Liver (tissue), 9 donors: ENCODE results near the gene ANOS1. TPM values are rescaled to one million over a fixed set of nuclear protein-coding genes. Genes with fewer than 3 reads are reported as not detected.

Source experiments
- DNase-seq: peaks from one replicate; pipeline ENCODE4 v3.0.0-alpha.2; 2017; ENCODE audit warnings: low spot score
- H3K27ac ChIP-seq, 2 donors: one replicate each; pipeline ENCODE4 v1.7.0; 2013; ENCODE audit warnings: inconsistent platforms in 2 of 2, low read length in 2 of 2, control low read depth in 1 of 2, low read depth in 1 of 2, mild to moderate bottlenecking in 1 of 2
- H3K27me3 ChIP-seq, 4 donors: one replicate each; pipeline versions ENCODE4 v1.6.1 to v1.7.0; 2013; ENCODE audit warnings: low read length in 3 of 4, inconsistent platforms in 1 of 4, mild to moderate bottlenecking in 1 of 4, moderate library complexity in 1 of 4; ENCODE audit not compliant: control insufficient read depth in 4 of 4, insufficient read depth in 4 of 4
- H3K36me3 ChIP-seq, 4 donors: one replicate each; pipeline versions ENCODE4 v1.6.1 to v1.7.0; 2013; ENCODE audit warnings: low read length in 3 of 4, mild to moderate bottlenecking in 3 of 4, low read depth in 1 of 4, moderate library complexity in 1 of 4; ENCODE audit not compliant: control insufficient read depth in 4 of 4, insufficient read depth in 3 of 4
- H3K4me1 ChIP-seq, 4 donors: one replicate each; pipeline versions ENCODE4 v1.6.1 to v1.7.0; 2013; ENCODE audit warnings: low read length in 3 of 4, mild to moderate bottlenecking in 3 of 4, moderate library complexity in 1 of 4; ENCODE audit not compliant: control insufficient read depth in 4 of 4, insufficient read depth in 4 of 4
- H3K4me3 ChIP-seq, 3 donors: one replicate each; pipeline versions ENCODE4 v1.6.1 to v1.7.0; 2013; ENCODE audit warnings: low read length in 3 of 3, control low read depth in 1 of 3, low read depth in 1 of 3, mild to moderate bottlenecking in 1 of 3
- H3K9ac ChIP-seq, 2 donors: one replicate each; pipeline ENCODE4 v1.7.0; 2013; ENCODE audit warnings: low read length in 2 of 2, mild to moderate bottlenecking in 2 of 2, moderate library complexity in 2 of 2, control low read depth in 1 of 2, low read depth in 1 of 2
- H3K9me3 ChIP-seq, 4 donors: one replicate each; pipeline versions ENCODE4 v1.6.1 to v1.7.0; 2013; ENCODE audit warnings: low read length in 3 of 4; ENCODE audit not compliant: control insufficient read depth in 4 of 4
- FOXA2 ChIP-seq: IDR thresholded peaks from 2 replicates; pipeline ENCODE4 v1.6.1; 2016; ENCODE audit warnings: antibody characterized with exemption
- GABPA ChIP-seq, 2 donors: IDR thresholded peaks in 1 of 2; conservative IDR thresholded peaks in 1 of 2; 2 replicates each; pipeline ENCODE4 v1.6.1; 2016; ENCODE audit warnings: antibody characterized with exemption in 2 of 2, mild to moderate bottlenecking in 1 of 2, moderate library complexity in 1 of 2
- JUND ChIP-seq, 2 donors: IDR thresholded peaks; 2 replicates each; pipeline ENCODE4 v1.6.1; 2016; ENCODE audit warnings: antibody characterized with exemption in 2 of 2
- MAX ChIP-seq: IDR thresholded peaks from 2 replicates; pipeline ENCODE4 v1.6.1; 2016; ENCODE audit warnings: antibody characterized with exemption
- RAD21 ChIP-seq, 2 donors: IDR thresholded peaks; 2 replicates each; pipeline ENCODE4 v1.6.1; 2016; ENCODE audit warnings: antibody characterized with exemption in 2 of 2, mild to moderate bottlenecking in 2 of 2
- REST ChIP-seq: IDR thresholded peaks from 2 replicates; pipeline ENCODE4 v1.6.1; 2016; ENCODE audit warnings: antibody characterized with exemption, mild to moderate bottlenecking
- RXRA ChIP-seq, 2 donors: IDR thresholded peaks; 2 replicates each; pipeline ENCODE4 v1.6.1; 2017 to 2018; ENCODE audit warnings: antibody characterized with exemption in 2 of 2, mild to moderate bottlenecking in 1 of 2
- TAF1 ChIP-seq: conservative IDR thresholded peaks from 2 replicates; pipeline ENCODE4 v1.6.1; 2016; ENCODE audit warnings: antibody characterized with exemption, mild to moderate bottlenecking
- YY1 ChIP-seq: IDR thresholded peaks from 2 replicates; pipeline ENCODE4 v1.6.1; 2016; ENCODE audit warnings: antibody characterized with exemption, mild to moderate bottlenecking
- ZBTB33 ChIP-seq: IDR thresholded peaks from 2 replicates; pipeline ENCODE4 v1.6.1; 2016; ENCODE audit warnings: antibody characterized with exemption
- WGBS: extraction: QIAGEN DNeasy Blood & Tissue Kit; methylation state at CpG from one replicate; pipeline ENCODE4 v1.1.7; 2013; 5-methylcytosine and 5-hydroxymethylcytosine counted together
- polyA plus RNA-seq, 2 donors: library from polyadenylated mRNA; stranded (reverse) in 1 of 2; unstranded in 1 of 2; fragments of 200-250 nt in 1 of 2; fragments of >200 nt in 1 of 2; fragmentation: Nextera tagmentation in 1 of 2; extraction: Ambion mirVana in 1 of 2; gene quantifications; one replicate each; pipeline versions ENCODE4 v1.2.1 to v1.2.3, GENCODE V29; 2013 to 2015
- total RNA-seq, 2 donors: library from RNA; depleted of rRNA; stranded (reverse); fragments of >200 nt; gene quantifications; one replicate each; pipeline ENCODE4 v1.2.3, GENCODE V29; 2014
- donor health status: healthy.
- donor health status: healthy.
- donor health status: healthy.
- donor health status: healthy.
- donor health status: healthy.

The ANOS1 gene
- total and polyA plus RNA-seq, 4 donors, result 0.08 to 1.6 (median 0.27) TPM

GRCh38 chrX:8711401-8711800, 20.5 kb downstream of the ANOS1 start:
- DNase-seq, result no peak
- no peaks in the 10 kb centered on the region for H3K9me3 ChIP-seq
- TF ChIP-seq TAF1, result no peak
- TF ChIP-seq MAX, result no peak
- TF ChIP-seq RAD21 (IDR thresholded peaks at IDR 0.05), result no peak
- TF ChIP-seq YY1, result no peak
- TF ChIP-seq RXRA (IDR thresholded peaks at IDR 0.05), result no peak
- TF ChIP-seq JUND (IDR thresholded peaks at IDR 0.05), result no peak
- no peak for TF ChIP-seq GABPA (IDR thresholded peaks at IDR 0.05 in 1 of 2, conservative IDR thresholded peaks at IDR 0.05 in 1 of 2)
- TF ChIP-seq REST, result no peak
- no peak for TF ChIP-seq FOXA2
- H3K9ac ChIP-seq, result no peak overlapping the region
- H3K4me1 ChIP-seq, result no peaks in the 10 kb centered on the region
- H3K27me3 ChIP-seq, result peaks cover 0 to 5% (median 0%) of the 10 kb centered on the region in 4 donors
- H3K27ac ChIP-seq, result no peak overlapping the region
- 70% methylated on average over 2 of the region's 2 CpGs for WGBS
- H3K36me3 ChIP-seq, result no peaks in the 10 kb centered on the region
- H3K4me3 ChIP-seq, result no peak overlapping the region

GRCh38 chrX:8704184-8704583, 27.8 kb downstream of the ANOS1 start:
- peaks cover 0 to 8% (median 0%) of the 10 kb centered on the region in 4 donors for H3K27me3 ChIP-seq
- no peaks in the 10 kb centered on the region for H3K9me3 ChIP-seq
- H3K9ac ChIP-seq, result no peak overlapping the region
- H3K36me3 ChIP-seq, result no peaks in the 10 kb centered on the region
- no peaks in the 10 kb centered on the region for H3K4me1 ChIP-seq
- 79% methylated on average over 2 of the region's 2 CpGs for WGBS
- H3K27ac ChIP-seq, result no peak overlapping the region
- DNase-seq, result no peak
- no peak overlapping the region for H3K4me3 ChIP-seq
- TF ChIP-seq ZBTB33, result no peak
- TF ChIP-seq REST, result no peak
